GM23248 (cell line): ENCODE results near the gene LAMA4.

Experiments used
- EZH2 ChIP-seq: fragments of 200-600 bp; sonication (generic); IDR thresholded peaks from 2 replicates; pipeline ENCODE4 v1.6.1; 2018; ENCODE audit warnings: antibody characterized with exemption, mild to moderate bottlenecking; ENCODE audit not compliant: insufficient read depth, poor library complexity, severe bottlenecking
- EZH2phosphoT487 ChIP-seq: fragments of 200-600 bp; sonication (generic); IDR thresholded peaks from 2 replicates; pipeline ENCODE4 v1.6.1; 2018; ENCODE audit warnings: antibody characterized with exemption, moderate library complexity, mild to moderate bottlenecking, low read depth; ENCODE audit not compliant: insufficient read depth

DNA sequence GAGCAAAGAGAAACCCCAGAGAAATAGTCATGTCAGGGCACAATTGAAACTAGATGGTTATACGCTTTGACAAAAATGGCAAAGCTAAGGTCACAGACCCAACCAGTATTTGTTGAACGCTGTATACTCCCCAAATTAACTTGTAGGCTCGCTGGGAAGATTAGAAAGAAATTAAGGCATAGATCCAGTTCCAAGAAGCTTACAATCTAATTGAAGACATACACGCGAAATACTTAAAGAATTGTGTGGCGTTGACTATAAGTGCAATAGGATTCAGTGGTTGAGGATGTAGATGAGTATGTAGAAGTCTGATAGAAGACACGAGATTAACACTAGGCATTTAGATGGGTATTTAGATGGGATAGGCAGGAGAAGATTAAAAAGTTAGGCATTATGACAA, 166.5 kb downstream of the LAMA4 start:
- TF ChIP-seq EZH2phosphoT487 (no peak), EZH2 (no peak)
